ENCODE results near the gene ROPN1.

DNA sequence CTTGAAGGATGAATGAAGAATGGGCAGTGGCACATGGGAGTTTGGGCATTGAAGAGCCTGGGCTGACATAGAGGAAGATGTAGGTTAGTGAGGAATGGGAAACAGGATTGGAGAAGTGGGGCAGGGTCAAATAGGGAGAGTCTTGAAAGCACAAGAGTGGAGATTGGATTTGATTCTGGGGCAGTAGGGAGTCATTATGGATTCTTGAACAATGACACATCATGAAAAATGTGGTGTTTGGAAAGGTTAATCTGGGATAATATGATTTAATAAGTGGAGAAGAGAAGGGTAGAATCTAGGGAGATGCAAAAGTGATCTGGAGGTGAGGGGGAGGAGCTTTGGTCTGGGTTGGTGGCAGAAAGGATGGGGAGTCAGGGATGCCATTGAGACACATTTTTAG is 45.4 kb upstream of the ROPN1 start:
- no peak for TF ChIP-seq EZH2phosphoT487 (IDR thresholded peaks at IDR 0.05)
- TF ChIP-seq, protein P1, sequence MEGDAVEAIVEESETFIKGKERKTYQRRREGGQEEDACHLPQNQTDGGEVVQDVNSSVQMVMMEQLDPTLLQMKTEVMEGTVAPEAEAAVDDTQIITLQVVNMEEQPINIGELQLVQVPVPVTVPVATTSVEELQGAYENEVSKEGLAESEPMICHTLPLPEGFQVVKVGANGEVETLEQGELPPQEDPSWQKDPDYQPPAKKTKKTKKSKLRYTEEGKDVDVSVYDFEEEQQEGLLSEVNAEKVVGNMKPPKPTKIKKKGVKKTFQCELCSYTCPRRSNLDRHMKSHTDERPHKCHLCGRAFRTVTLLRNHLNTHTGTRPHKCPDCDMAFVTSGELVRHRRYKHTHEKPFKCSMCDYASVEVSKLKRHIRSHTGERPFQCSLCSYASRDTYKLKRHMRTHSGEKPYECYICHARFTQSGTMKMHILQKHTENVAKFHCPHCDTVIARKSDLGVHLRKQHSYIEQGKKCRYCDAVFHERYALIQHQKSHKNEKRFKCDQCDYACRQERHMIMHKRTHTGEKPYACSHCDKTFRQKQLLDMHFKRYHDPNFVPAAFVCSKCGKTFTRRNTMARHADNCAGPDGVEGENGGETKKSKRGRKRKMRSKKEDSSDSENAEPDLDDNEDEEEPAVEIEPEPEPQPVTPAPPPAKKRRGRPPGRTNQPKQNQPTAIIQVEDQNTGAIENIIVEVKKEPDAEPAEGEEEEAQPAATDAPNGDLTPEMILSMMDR (IDR thresholded peaks at IDR 0.05): no peak

Data from neural progenitor cell (in vitro differentiated cells).